MM.1S (cell line): Measurements from ENCODE around the gene TMTC2.

ENCODE experiments used
- DNase-seq: peaks from one replicate; pipeline ENCODE4 v3.0.0-alpha.2; 2015
- H2AFZ ChIP-seq: fragments of 300-600 bp; sonication (generic); 2 replicates; pipeline ENCODE4 v1.6.0; 2016; ENCODE audit warnings: antibody characterized with exemption, low read length
- H3F3A ChIP-seq: fragments of 300-600 bp; sonication (generic); 2 replicates; pipeline ENCODE4 v1.6.1; 2016; ENCODE audit warnings: mild to moderate bottlenecking, antibody characterized with exemption, low read length, moderate library complexity, mixed read lengths; ENCODE audit not compliant: insufficient read depth
- H3K27ac ChIP-seq: fragments of 300-600 bp; sonication (generic); 2 replicates; pipeline ENCODE4 v1.5.1; 2016; ENCODE audit warnings: mild to moderate bottlenecking, low read length
- H3K27me3 ChIP-seq: fragments of 300-600 bp; sonication (generic); replicated peaks from 2 replicates; pipeline ENCODE4 v1.6.0; 2016; ENCODE audit warnings: low read length; ENCODE audit not compliant: insufficient read depth
- H3K36me3 ChIP-seq: fragments of 300-600 bp; sonication (generic); replicated peaks from 2 replicates; pipeline ENCODE4 v1.6.1; 2016; ENCODE audit warnings: mild to moderate bottlenecking, low read length, mixed read lengths; ENCODE audit not compliant: insufficient read depth
- H3K4me1 ChIP-seq: fragments of 300-600 bp; sonication (generic); 2 replicates; pipeline ENCODE4 v1.6.1; 2016; ENCODE audit warnings: low read length, mixed read lengths
- H3K4me2 ChIP-seq: fragments of 300-600 bp; sonication (generic); 2 replicates; pipeline ENCODE4 v1.6.0; 2016; ENCODE audit warnings: low read depth, low read length
- H3K4me3 ChIP-seq: fragments of 300-600 bp; sonication (generic); 2 replicates; pipeline ENCODE4 v1.5.1; 2016; ENCODE audit warnings: low read length, mixed read lengths
- H3K79me2 ChIP-seq: fragments of 300-600 bp; sonication (generic); 2 replicates; pipeline ENCODE4 v1.6.1; 2016; ENCODE audit warnings: mixed run types, low read length, mixed read lengths
- H3K9ac ChIP-seq: fragments of 300-600 bp; sonication (generic); 2 replicates; pipeline ENCODE4 v1.6.1; 2016; ENCODE audit warnings: low read length, mixed read lengths
- H3K9me2 ChIP-seq: fragments of 300-600 bp; sonication (generic); replicated peaks from 2 replicates; pipeline ENCODE4 v1.6.1; 2016; ENCODE audit warnings: mild to moderate bottlenecking, low read length, mixed read lengths; ENCODE audit not compliant: insufficient read depth
- H3K9me3 ChIP-seq: fragments of 300-600 bp; sonication (generic); replicated peaks from 2 replicates; pipeline ENCODE4 v1.6.1; 2016; ENCODE audit warnings: mild to moderate bottlenecking, low read length, mixed read lengths; ENCODE audit not compliant: insufficient read depth
- H4K20me1 ChIP-seq: fragments of 300-600 bp; sonication (generic); 2 replicates; pipeline ENCODE4 v1.6.1; 2016; ENCODE audit warnings: mild to moderate bottlenecking, low read length, moderate library complexity, mixed read lengths; ENCODE audit not compliant: insufficient read depth
- EZH2 ChIP-seq: fragments of 300-600 bp; sonication (generic); optimal IDR thresholded peaks from 2 replicates; pipeline ENCODE3; 2017; ENCODE audit warnings: low read depth, mild to moderate bottlenecking, antibody characterized with exemption, low read length, mixed read lengths
- EZH2phosphoT487 ChIP-seq: fragments of 300-600 bp; sonication (generic); IDR thresholded peaks from 2 replicates; pipeline ENCODE4 v1.6.1; 2018; ENCODE audit warnings: antibody characterized with exemption, low read length
- TF ChIP-seq, protein P1 (sequence below): fragments of 300-600 bp; sonication (generic); IDR thresholded peaks from 2 replicates; pipeline ENCODE4 v1.5.1; 2016; ENCODE audit warnings: antibody characterized with exemption, low read length, mixed read lengths

TMTC2 gene

DNA sequence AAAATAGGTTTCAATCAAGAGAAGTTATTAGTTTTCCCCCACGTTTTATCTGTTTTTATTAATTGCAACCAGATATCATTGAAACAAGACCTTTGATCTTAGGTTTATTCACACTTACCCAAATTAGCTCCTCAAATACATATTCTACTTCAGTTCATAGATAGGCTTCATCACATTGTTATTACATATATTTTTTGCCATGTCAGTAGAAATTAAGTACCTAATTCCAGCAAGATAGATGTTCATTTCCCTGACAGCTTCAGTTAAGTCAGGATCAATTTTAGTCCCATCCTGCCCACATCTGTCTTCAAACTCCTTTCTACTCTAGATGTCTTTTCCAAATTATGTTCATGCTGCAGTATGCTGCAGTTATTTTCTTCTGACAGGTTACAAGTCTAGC, 388.8 kb downstream of the TMTC2 start:
- no peaks in the 10 kb centered on the region for H3K79me2 ChIP-seq
- no peaks in the 10 kb centered on the region for H3F3A ChIP-seq
- H3K27ac ChIP-seq = no peak overlapping the region
- DNase-seq = no peak
- H2AFZ ChIP-seq = no peak overlapping the region
- no peaks in the 10 kb centered on the region for H3K27me3 ChIP-seq
- no peak overlapping the region for H3K4me2 ChIP-seq
- no peaks in the 10 kb centered on the region for H3K9me3 ChIP-seq
- no peaks in the 10 kb centered on the region for H3K4me1 ChIP-seq
- H4K20me1 ChIP-seq = no peaks in the 10 kb centered on the region
- no peaks in the 10 kb centered on the region for H3K36me3 ChIP-seq
- no peaks in the 10 kb centered on the region for H3K9me2 ChIP-seq
- TF ChIP-seq EZH2phosphoT487 (no peak), EZH2 (no peak)
- TF ChIP-seq, protein P1, sequence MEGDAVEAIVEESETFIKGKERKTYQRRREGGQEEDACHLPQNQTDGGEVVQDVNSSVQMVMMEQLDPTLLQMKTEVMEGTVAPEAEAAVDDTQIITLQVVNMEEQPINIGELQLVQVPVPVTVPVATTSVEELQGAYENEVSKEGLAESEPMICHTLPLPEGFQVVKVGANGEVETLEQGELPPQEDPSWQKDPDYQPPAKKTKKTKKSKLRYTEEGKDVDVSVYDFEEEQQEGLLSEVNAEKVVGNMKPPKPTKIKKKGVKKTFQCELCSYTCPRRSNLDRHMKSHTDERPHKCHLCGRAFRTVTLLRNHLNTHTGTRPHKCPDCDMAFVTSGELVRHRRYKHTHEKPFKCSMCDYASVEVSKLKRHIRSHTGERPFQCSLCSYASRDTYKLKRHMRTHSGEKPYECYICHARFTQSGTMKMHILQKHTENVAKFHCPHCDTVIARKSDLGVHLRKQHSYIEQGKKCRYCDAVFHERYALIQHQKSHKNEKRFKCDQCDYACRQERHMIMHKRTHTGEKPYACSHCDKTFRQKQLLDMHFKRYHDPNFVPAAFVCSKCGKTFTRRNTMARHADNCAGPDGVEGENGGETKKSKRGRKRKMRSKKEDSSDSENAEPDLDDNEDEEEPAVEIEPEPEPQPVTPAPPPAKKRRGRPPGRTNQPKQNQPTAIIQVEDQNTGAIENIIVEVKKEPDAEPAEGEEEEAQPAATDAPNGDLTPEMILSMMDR = no peak
- H3K9ac ChIP-seq = no peak overlapping the region
- H3K4me3 ChIP-seq = no peak overlapping the region

DNA sequence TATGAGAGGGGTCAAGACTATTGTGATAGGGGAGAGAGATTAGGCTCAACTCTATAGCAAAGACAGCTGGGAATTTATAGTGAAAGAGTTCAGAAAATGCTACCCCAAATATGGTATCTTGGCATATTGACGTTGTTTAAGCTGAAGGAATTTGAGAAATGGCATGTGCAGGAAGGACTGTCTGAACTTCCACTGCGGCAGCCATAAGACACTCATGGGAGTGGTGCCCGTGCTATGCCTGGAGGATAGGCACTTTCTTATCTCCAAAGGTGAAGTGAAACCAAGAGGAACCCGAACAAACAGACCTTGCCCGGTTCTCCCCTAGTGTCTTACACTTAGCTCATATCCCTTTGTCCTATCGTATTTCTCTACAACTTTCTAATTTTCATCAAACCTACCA, 390.3 kb downstream of the TMTC2 start:
- Histone ChIP-seq H3K79me2 (no peaks in the 10 kb centered on the region), H3K4me3 (no peak overlapping the region), H3K9ac (no peak overlapping the region), H2AFZ (no peak overlapping the region), H3K4me1 (no peaks in the 10 kb centered on the region), H3K36me3 (no peaks in the 10 kb centered on the region), H3K4me2 (no peak overlapping the region), H3K9me2 (no peaks in the 10 kb centered on the region), H3K9me3 (no peaks in the 10 kb centered on the region), H4K20me1 (no peaks in the 10 kb centered on the region), H3K27me3 (no peaks in the 10 kb centered on the region), H3F3A (no peaks in the 10 kb centered on the region), H3K27ac (no peak overlapping the region)
- no peak for DNase-seq
- TF ChIP-seq, protein P1 = no peak
- TF ChIP-seq EZH2 (no peak), EZH2phosphoT487 (no peak)

GRCh38 chr12:83082690-83083276, 396.1 kb downstream of the TMTC2 start:
- no peak for DNase-seq
- TF ChIP-seq EZH2phosphoT487 (no peak), EZH2 (no peak)
- TF ChIP-seq, protein P1 = no peak

More at GRCh38 chr12:83082690-83083276, 396.1 kb downstream of the TMTC2 start:
- Histone ChIP-seq H4K20me1 (no peaks in the 10 kb centered on the region), H2AFZ (no peak overlapping the region), H3K36me3 (no peaks in the 10 kb centered on the region), H3K9me2 (no peaks in the 10 kb centered on the region), H3F3A (no peaks in the 10 kb centered on the region), H3K79me2 (no peaks in the 10 kb centered on the region), H3K4me3 (no peak overlapping the region), H3K9ac (no peak overlapping the region), H3K4me2 (no peak overlapping the region), H3K27ac (no peak overlapping the region), H3K27me3 (no peaks in the 10 kb centered on the region), H3K9me3 (no peaks in the 10 kb centered on the region), H3K4me1 (no peaks in the 10 kb centered on the region)
